ENCODE measurements around the gene OXER1. TPM values are rescaled to one million over a fixed set of nuclear protein-coding genes. Genes with fewer than 3 reads are reported as not detected.

The OXER1 gene
- polyA plus RNA-seq, 4 donors: 6.4 to 40.3 (median 12.6) TPM

GRCh38 chr2:42762823-42763804, 821 bp downstream of the OXER1 start:
- no peaks in the 10 kb centered on the region for H3K9me3 ChIP-seq (ENCODE audit: control insufficient read depth in 2 of 2, insufficient read depth in 1 of 2, low read depth in 1 of 2, low read length in 1 of 2)
- peaks cover 0 to 38% (median 0%) of the 10 kb centered on the region in 3 donors for H3K36me3 ChIP-seq (ENCODE audit: control insufficient read depth in 3 of 3, insufficient read depth in 2 of 3, low read depth in 1 of 3, low read length in 3 of 3)
- 94 to 95% (median 95%) methylated on average over 45 of the region's 45 CpGs for WGBS, 3 donors
- no peak overlapping the region for H3K4me3 ChIP-seq (ENCODE audit: low read depth in 1 of 3, low read length in 3 of 3)
- FAIRE-seq: no peak
- no peaks in the 10 kb centered on the region for H3K27me3 ChIP-seq (ENCODE audit: control insufficient read depth in 3 of 3, insufficient read depth in 3 of 3, low read length in 3 of 3)
- no peak for DNase-seq
- no peak overlapping the region for H3K27ac ChIP-seq (ENCODE audit: low read depth in 1 of 3, low read length in 2 of 3)
- H3K4me1 ChIP-seq (ENCODE audit: control insufficient read depth in 3 of 3, insufficient read depth in 2 of 3, low read depth in 1 of 3, low read length in 2 of 3): no peaks in the 10 kb centered on the region

GRCh38 chr2:42762155-42762554, 1.8 kb downstream of the OXER1 start:
- FAIRE-seq (no peak), DNase-seq (no peak)
- H3K27me3 ChIP-seq (ENCODE audit: control insufficient read depth in 3 of 3, insufficient read depth in 3 of 3, low read length in 3 of 3): no peaks in the 10 kb centered on the region
- H3K27ac ChIP-seq (ENCODE audit: low read depth in 1 of 3, low read length in 2 of 3): no peak overlapping the region
- peaks cover 0 to 29% (median 0%) of the 10 kb centered on the region in 3 donors for H3K36me3 ChIP-seq (ENCODE audit: control insufficient read depth in 3 of 3, insufficient read depth in 2 of 3, low read depth in 1 of 3, low read length in 3 of 3)
- H3K4me1 ChIP-seq (ENCODE audit: control insufficient read depth in 3 of 3, insufficient read depth in 2 of 3, low read depth in 1 of 3, low read length in 2 of 3): no peaks in the 10 kb centered on the region
- no peak overlapping the region for H3K4me3 ChIP-seq (ENCODE audit: low read depth in 1 of 3, low read length in 3 of 3)
- no peaks in the 10 kb centered on the region for H3K9me3 ChIP-seq (ENCODE audit: control insufficient read depth in 2 of 2, insufficient read depth in 1 of 2, low read depth in 1 of 2, low read length in 1 of 2)
- WGBS, 3 donors: 82 to 91% (median 91%) methylated on average over 5 of the region's 5 CpGs

GRCh38 chr2:42761554-42761953, 2.4 kb downstream of the OXER1 start:
- WGBS, 3 donors: 78 to 86% (median 82%) methylated on average over 9 of the region's 9 CpGs
- no peaks in the 10 kb centered on the region for H3K27me3 ChIP-seq (ENCODE audit: control insufficient read depth in 3 of 3, insufficient read depth in 3 of 3, low read length in 3 of 3)
- DNase-seq: no peak
- peaks cover 0 to 24% (median 0%) of the 10 kb centered on the region in 3 donors for H3K36me3 ChIP-seq (ENCODE audit: control insufficient read depth in 3 of 3, insufficient read depth in 2 of 3, low read depth in 1 of 3, low read length in 3 of 3)
- no peaks in the 10 kb centered on the region for H3K4me1 ChIP-seq (ENCODE audit: control insufficient read depth in 3 of 3, insufficient read depth in 2 of 3, low read depth in 1 of 3, low read length in 2 of 3)
- H3K27ac ChIP-seq (ENCODE audit: low read depth in 1 of 3, low read length in 2 of 3): no peak overlapping the region
- FAIRE-seq: no peak
- H3K4me3 ChIP-seq (ENCODE audit: low read depth in 1 of 3, low read length in 3 of 3): no peak overlapping the region
- H3K9me3 ChIP-seq (ENCODE audit: control insufficient read depth in 2 of 2, insufficient read depth in 1 of 2, low read depth in 1 of 2, low read length in 1 of 2): no peaks in the 10 kb centered on the region

GRCh38 chr2:42758751-42759150, 5.2 kb downstream of the OXER1 start:
- H3K9me3 ChIP-seq (ENCODE audit: control insufficient read depth in 2 of 2, insufficient read depth in 1 of 2, low read depth in 1 of 2, low read length in 1 of 2): no peaks in the 10 kb centered on the region
- H3K36me3 ChIP-seq (ENCODE audit: control insufficient read depth in 3 of 3, insufficient read depth in 2 of 3, low read depth in 1 of 3, low read length in 3 of 3): peaks cover 0 to 26% (median 0%) of the 10 kb centered on the region in 3 donors
- no peaks in the 10 kb centered on the region for H3K27me3 ChIP-seq (ENCODE audit: control insufficient read depth in 3 of 3, insufficient read depth in 3 of 3, low read length in 3 of 3)
- H3K4me1 ChIP-seq (ENCODE audit: control insufficient read depth in 3 of 3, insufficient read depth in 2 of 3, low read depth in 1 of 3, low read length in 2 of 3): no peaks in the 10 kb centered on the region
- H3K4me3 ChIP-seq (ENCODE audit: low read depth in 1 of 3, low read length in 3 of 3): no peak overlapping the region
- WGBS, 3 donors: 92 to 100% (median 97%) methylated on average over 1 of the region's 1 CpG
- no peak for DNase-seq
- H3K27ac ChIP-seq (ENCODE audit: low read depth in 1 of 3, low read length in 2 of 3): no peak overlapping the region
- FAIRE-seq: no peak

GRCh38 chr2:42757981-42758740, 5.8 kb downstream of the OXER1 start:
- WGBS, 3 donors: 77 to 89% (median 84%) methylated on average over 4 of the region's 4 CpGs
- Histone ChIP-seq H3K36me3 (ENCODE audit: control insufficient read depth in 3 of 3, insufficient read depth in 2 of 3, low read depth in 1 of 3, low read length in 3 of 3) (peaks cover 0 to 28% (median 0%) of the 10 kb centered on the region in 3 donors), H3K27me3 (ENCODE audit: control insufficient read depth in 3 of 3, insufficient read depth in 3 of 3, low read length in 3 of 3) (no peaks in the 10 kb centered on the region), H3K9me3 (ENCODE audit: control insufficient read depth in 2 of 2, insufficient read depth in 1 of 2, low read depth in 1 of 2, low read length in 1 of 2) (no peaks in the 10 kb centered on the region), H3K27ac (ENCODE audit: low read depth in 1 of 3, low read length in 2 of 3) (no peak overlapping the region), H3K4me3 (ENCODE audit: low read depth in 1 of 3, low read length in 3 of 3) (no peak overlapping the region), H3K4me1 (ENCODE audit: control insufficient read depth in 3 of 3, insufficient read depth in 2 of 3, low read depth in 1 of 3, low read length in 2 of 3) (no peaks in the 10 kb centered on the region)
- DNase-seq (no peak), FAIRE-seq (no peak)

GRCh38 chr2:42756966-42757513, 6.9 kb downstream of the OXER1 start:
- no peak overlapping the region for H3K4me3 ChIP-seq (ENCODE audit: low read depth in 1 of 3, low read length in 3 of 3)
- no peaks in the 10 kb centered on the region for H3K9me3 ChIP-seq (ENCODE audit: control insufficient read depth in 2 of 2, insufficient read depth in 1 of 2, low read depth in 1 of 2, low read length in 1 of 2)
- FAIRE-seq: no peak
- 80 to 90% (median 85%) methylated on average over 6 of the region's 6 CpGs for WGBS, 3 donors
- no peak for DNase-seq
- H3K4me1 ChIP-seq (ENCODE audit: control insufficient read depth in 3 of 3, insufficient read depth in 2 of 3, low read depth in 1 of 3, low read length in 2 of 3): no peaks in the 10 kb centered on the region
- no peaks in the 10 kb centered on the region for H3K27me3 ChIP-seq (ENCODE audit: control insufficient read depth in 3 of 3, insufficient read depth in 3 of 3, low read length in 3 of 3)
- H3K36me3 ChIP-seq (ENCODE audit: control insufficient read depth in 3 of 3, insufficient read depth in 2 of 3, low read depth in 1 of 3, low read length in 3 of 3): peaks cover 0 to 26% (median 0%) of the 10 kb centered on the region in 3 donors
- H3K27ac ChIP-seq (ENCODE audit: low read depth in 1 of 3, low read length in 2 of 3): no peak overlapping the region

- no peak overlapping the region for H3K27ac ChIP-seq (ENCODE audit: low read depth in 1 of 3, low read length in 2 of 3)
- no peaks in the 10 kb centered on the region for H3K9me3 ChIP-seq (ENCODE audit: control insufficient read depth in 2 of 2, insufficient read depth in 1 of 2, low read depth in 1 of 2, low read length in 1 of 2)
- WGBS, 3 donors: 81 to 84% (median 84%) methylated on average over 10 of the region's 10 CpGs
- no peak for DNase-seq
- H3K4me1 ChIP-seq (ENCODE audit: control insufficient read depth in 3 of 3, insufficient read depth in 2 of 3, low read depth in 1 of 3, low read length in 2 of 3): no peaks in the 10 kb centered on the region
- H3K27me3 ChIP-seq (ENCODE audit: control insufficient read depth in 3 of 3, insufficient read depth in 3 of 3, low read length in 3 of 3): no peaks in the 10 kb centered on the region
- no peak overlapping the region for H3K4me3 ChIP-seq (ENCODE audit: low read depth in 1 of 3, low read length in 3 of 3)
- H3K36me3 ChIP-seq (ENCODE audit: control insufficient read depth in 3 of 3, insufficient read depth in 2 of 3, low read depth in 1 of 3, low read length in 3 of 3): peaks cover 0 to 28% (median 2%) of the 10 kb centered on the region in 3 donors
- FAIRE-seq: no peak
Observed at GRCh38 chr2:42756150-42756775, 7.7 kb downstream of the OXER1 start.

Measured in small intestine (tissue), 7 donors.